IMR-90 (cell line): Measurements from ENCODE around the gene TBCA.

Source experiments
- BHLHE40 ChIP-seq: fragments of 150-350 bp; IDR thresholded peaks from 2 replicates; pipeline ENCODE4 v1.6.1; 2016; ENCODE audit warnings: mild to moderate bottlenecking, low read depth, low read length
- CEBPB ChIP-seq: IDR thresholded peaks from 2 replicates; pipeline ENCODE4 v1.6.1; 2012; ENCODE audit warnings: low read depth, low read length, improper control_type of control experiment
- CHD1 ChIP-seq: IDR thresholded peaks from 2 replicates; pipeline ENCODE4 v1.6.1; 2012; ENCODE audit warnings: low read depth, low read length, improper control_type of control experiment
- CTCF ChIP-seq: conservative IDR thresholded peaks from 2 replicates; pipeline ENCODE4 v1.5.1; 2012; ENCODE audit warnings: mild to moderate bottlenecking, low read depth, low read length, improper control_type of control experiment
- ELK1 ChIP-seq: fragments of 150-350 bp; IDR thresholded peaks from 2 replicates; pipeline ENCODE4 v1.6.1; 2016; ENCODE audit warnings: low read depth, mild to moderate bottlenecking, low read length, moderate library complexity, borderline replicate concordance
- FOS ChIP-seq: fragments of 150-350 bp; IDR thresholded peaks from 2 replicates; pipeline ENCODE4 v1.6.1; 2016; ENCODE audit warnings: low read depth, low read length
- MAFK ChIP-seq: IDR thresholded peaks from 2 replicates; pipeline ENCODE4 v1.6.1; 2012; ENCODE audit warnings: low read depth, low read length, improper control_type of control experiment
- MXI1 ChIP-seq: IDR thresholded peaks from 2 replicates; pipeline ENCODE4 v1.6.1; 2012; ENCODE audit warnings: low read depth, mild to moderate bottlenecking, low read length, moderate library complexity, borderline replicate concordance
- NFE2L2 ChIP-seq: fragments of 150-350 bp; IDR thresholded peaks from 2 replicates; pipeline ENCODE4 v1.6.1; 2016; ENCODE audit warnings: low read depth, mild to moderate bottlenecking, low read length
- POLR2A ChIP-seq: IDR thresholded peaks from 2 replicates; pipeline ENCODE4 v1.6.1; 2012; ENCODE audit warnings: mild to moderate bottlenecking, low read depth, low read length
- RCOR1 ChIP-seq: IDR thresholded peaks from 2 replicates; pipeline ENCODE4 v1.6.1; 2012; ENCODE audit warnings: mild to moderate bottlenecking, low read length, improper control_type of control experiment; ENCODE audit not compliant: insufficient replicate concordance
- SMC3 ChIP-seq: fragments of 150-350 bp; IDR thresholded peaks from 2 replicates; pipeline ENCODE4 v1.6.1; 2016; ENCODE audit warnings: low read depth, mild to moderate bottlenecking, antibody characterized with exemption, low read length, moderate library complexity

- no peak for TF ChIP-seq CTCF
- no peak for TF ChIP-seq CEBPB
- no peak for TF ChIP-seq BHLHE40
- no peak for TF ChIP-seq POLR2A
- no peak for TF ChIP-seq SMC3
- no peak for TF ChIP-seq CHD1
- no peak for TF ChIP-seq MAFK
- TF ChIP-seq ELK1 = no peak
- no peak for TF ChIP-seq FOS
- TF ChIP-seq RCOR1 = no peak
- no peak for TF ChIP-seq NFE2L2
- TF ChIP-seq MXI1 = no peak
Measured at GRCh38 chr5:77662635-77663034, 113.5 kb downstream of the TBCA start.
